HG03159 (cell line): ENCODE data around the gene GDF10.

Source experiments
- ATAC-seq: cut with Tn5 transposase; IDR thresholded peaks from one replicate; pipeline ENCODE4 v1.9.1; 2021; ENCODE audit warnings: mild to moderate bottlenecking, moderate library complexity; ENCODE audit not compliant: unreplicated experiment

GDF10 gene

DNA sequence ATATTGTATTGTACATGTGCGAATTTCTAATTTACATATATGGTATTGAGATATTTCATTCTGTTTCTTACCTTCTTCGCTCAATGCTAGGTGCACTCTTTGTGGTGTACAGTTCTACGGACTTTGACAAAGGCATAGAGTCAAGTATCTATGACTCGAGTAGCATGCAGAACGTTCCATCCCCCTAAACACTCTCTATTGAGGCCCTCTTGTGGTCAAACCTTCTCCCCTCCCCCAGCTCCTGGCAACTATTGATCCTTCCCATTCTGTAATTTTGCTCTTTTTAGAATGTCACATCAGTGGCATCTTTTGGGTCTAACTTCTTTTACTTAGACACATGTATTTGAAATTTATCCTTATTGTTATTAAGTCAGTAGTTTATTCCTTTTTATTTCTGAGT, 30.7 kb upstream of the GDF10 start:
- no peak for ATAC-seq

DNA sequence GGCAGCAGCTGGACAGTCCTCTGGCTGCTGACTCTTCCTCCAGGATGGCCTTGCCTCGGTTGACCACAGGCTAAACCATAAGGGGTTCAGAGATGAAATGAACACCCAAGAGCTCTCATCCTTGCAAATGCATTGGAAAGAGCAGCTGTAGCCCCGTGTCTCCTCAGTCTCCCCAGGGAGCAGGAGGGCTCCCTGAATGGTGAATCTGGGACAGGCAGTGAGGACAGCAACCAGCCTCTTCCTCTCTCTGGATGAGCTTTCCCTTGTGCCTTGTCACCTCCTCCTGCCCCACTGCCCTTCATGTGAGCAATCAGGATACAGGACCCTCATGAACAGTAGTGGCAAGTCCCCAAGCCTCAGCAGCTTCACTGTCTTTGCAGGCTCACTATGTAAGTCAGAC, 23.9 kb upstream of the GDF10 start:
- no peak for ATAC-seq

DNA sequence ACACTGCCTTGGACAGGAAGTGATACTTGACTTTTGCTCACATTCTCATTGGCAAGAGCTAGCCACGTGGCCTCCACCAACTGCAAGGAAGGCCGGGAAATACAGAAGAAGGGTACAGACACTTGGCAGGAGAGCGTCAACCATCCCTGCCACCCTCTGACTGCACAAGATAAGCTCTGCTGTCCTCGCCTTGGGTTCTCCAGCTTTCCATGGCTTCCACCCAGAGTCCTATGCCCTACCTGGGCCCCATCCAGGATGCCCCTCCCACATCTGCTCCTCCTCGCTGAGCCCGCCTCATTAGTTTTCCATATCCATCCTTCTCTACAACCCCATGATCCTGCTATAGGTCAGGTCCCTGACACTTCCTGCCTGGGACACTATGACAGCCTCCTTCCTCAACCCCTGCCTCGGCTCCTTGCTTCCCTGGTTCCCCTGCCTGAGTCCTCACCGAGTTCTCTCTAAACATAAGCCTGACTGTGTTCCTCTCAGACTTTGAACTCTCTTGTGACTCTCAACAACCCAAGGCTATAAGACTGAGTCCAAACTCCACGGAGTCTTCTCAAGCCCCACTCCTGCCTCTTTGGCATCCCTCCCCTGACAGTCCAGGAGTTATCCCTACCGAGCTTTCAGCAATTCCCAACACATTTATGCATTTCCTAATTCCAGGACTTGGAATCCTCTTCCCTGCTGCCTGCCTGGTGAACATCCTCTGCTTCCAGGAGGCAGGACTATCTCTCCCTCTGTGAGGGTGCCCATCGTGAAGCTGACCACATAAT, 23.2 kb upstream of the GDF10 start:
- ATAC-seq = no peak

DNA sequence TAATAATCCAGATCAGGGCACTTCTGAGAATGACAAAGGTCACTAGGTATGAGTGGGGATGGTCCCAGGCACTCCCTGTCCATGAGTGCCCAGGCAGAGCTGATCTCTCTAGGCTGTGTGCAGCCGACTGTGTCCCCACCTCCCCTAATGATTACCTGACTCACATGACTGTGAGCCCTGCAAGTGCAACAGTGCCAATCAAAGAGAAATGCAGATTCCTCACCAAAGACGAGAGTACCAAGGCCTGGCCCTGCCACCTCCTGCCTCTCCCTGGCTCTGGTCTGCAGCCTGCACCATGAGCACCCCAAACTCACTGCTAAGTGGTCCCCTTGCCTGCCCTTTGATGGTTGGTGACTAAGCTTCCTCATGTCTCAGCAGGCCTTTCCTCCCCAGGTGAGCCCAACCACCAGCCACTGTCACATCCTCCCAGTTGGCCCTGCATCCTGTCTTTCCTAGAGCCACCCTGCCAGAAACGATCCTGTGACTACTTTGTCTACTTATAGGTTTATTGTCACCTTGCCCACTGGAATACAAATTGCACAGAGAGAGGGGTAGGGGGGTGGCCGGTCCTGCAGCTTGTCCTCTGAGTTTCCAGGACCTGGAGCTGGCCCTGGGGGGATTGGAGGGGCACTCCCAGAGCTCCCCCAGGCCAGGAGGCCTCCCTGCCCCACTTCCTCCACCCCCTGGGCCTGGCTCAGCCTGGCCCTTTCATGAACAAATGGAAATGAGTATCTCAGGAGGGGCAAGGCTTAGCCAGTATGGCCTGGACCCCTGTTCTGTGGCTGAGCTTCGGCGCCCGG, 22.4 kb upstream of the GDF10 start:
- ATAC-seq = no peak

DNA sequence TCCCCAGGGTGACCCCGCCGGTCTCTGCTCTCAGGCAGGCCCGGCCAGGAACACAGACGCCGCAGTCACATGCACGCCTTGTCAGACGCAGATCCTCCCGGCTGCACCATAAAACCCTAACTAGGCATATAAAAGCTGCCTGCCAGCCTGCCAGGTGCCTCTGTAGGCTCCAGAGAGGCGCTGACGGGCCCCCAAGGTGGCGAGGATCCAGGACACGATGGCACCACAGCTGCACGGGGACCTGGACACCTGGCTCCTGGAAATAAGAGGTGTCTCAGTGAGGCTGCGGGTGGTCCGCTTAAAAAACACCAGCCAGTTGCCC, 21.9 kb upstream of the GDF10 start:
- ATAC-seq = no peak

DNA sequence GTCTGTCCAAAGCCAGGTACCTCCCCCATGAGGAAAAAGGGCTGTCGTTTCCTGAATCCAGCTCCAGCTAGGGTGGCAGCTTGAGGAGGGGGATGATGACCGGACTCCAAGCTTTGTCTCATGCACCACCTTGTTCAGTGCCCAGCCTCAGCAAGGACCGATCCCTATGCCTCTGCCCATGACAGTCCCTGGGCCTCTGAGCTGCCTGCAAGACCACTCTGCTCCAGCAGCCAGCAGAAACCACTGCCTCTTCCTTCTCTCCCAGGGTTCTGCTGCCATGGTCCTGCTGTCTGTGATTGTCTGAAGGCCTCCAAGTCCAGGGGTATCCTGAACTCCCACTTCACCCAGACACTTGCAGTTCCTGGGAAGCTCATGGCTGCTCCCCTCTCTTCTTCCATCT, 21.3 kb upstream of the GDF10 start:
- ATAC-seq = no peak

DNA sequence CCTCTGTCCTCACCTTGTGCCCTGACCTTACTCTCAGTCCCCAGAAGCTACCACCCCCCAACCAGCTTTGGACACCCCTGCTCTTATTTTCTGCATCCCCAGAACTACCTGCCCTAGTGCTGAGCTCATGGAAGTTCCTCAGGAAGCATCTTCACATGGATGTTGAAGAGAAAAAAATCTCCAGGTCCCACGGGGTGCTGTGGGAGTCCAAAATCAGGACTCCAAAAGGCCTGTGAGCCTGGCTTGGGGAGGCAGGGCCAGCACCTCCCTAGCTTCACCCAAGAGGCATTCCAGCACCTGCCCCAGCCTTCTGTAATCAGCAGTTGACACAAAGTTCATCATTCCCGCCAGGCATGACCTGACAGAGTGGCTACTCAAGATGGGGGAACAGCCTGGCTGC, 20.7 kb upstream of the GDF10 start:
- ATAC-seq = no peak

DNA sequence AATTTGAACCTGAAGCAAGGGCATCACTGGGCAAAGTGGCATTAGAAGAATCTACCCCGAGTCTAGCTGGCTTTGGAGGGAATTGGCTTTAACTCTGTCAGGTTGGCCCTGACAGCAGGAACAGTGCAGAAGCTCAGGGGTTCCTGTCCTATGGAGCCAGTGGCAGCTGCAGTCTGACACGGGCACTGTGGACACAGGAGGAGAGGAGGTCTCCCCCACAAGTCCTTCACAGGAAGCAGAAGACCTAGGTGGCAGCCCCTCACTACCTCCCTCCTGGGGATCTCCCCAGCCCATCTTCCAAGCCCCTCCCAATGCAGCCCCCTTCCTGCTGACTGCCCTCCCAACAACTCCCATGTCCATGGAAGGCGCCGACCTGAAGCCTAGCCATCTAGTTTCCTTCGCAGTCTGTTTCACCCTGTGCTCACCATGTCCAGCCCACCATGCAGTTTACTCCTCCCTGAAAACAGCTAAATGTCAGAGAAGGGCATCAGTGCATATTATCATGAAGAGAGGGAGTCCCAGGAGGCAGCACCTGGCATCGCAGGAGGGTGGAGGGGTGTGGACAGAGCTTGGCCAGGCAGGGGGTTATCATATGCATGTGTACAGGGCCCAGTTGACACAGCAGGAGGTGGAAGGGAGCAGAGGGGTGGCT, 17.9 kb upstream of the GDF10 start:
- ATAC-seq = no peak

DNA sequence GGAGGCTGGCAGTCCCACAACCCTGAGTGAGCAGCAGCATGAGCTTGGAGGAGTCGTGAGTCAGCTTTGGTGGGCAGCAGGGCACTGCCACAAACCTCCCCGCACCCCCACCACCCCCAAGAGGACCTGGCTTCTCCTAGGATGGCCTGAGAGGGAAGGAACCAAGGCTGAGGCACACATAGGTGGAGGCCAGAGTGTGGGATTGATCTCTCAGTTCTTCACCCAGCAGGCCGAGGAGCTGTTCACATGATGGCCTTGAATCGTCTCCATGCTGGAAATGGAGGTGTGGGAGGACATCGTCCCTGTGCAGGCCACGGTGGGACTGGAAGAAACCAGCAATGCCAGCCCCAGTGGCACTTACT, 17.4 kb upstream of the GDF10 start:
- ATAC-seq = no peak

DNA sequence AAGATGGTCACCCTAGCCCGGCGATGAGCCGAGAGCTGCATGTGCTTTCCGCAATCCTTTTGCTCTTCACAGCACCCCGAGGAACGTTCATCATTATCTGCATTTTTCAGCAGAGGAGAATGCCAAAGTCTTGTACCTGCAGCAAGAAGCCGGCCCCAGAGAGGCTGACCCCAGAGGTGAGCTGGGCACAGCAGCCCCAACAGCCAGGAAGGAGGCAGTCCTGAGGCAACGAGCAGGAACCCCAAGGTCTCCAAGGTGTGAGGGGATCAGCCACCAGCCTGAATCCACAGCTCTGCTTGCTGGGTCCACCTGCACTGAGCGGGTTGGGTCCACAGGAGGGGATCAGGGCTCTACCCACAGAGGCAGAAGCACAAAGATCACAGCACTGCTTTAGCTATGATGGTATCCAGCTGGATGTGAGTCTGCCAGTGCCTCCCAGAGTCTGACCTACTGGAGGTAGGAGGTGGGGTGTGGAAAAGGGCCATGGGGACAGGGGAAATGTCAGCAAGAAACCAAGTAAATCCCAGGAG, 16.8 kb upstream of the GDF10 start:
- ATAC-seq = no peak

DNA sequence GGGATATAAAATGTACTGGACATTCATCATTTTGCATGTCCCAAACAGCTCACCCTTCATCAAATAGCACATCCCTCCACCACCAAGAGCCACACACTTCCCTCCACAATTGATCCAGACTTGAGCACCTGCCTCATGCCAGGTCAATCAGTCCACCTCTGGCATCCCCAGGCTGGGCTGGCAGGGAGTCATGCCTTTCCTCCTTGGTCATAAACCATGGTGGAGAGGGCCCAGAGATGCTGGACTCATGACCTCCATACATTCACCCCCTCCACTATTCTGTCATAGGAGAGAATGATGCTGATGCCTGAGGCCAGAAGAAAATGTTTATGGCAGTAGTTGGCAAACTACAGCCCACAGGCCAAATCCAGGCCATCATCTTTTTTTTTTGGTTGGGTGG, 16.1 kb upstream of the GDF10 start:
- no peak for ATAC-seq

DNA sequence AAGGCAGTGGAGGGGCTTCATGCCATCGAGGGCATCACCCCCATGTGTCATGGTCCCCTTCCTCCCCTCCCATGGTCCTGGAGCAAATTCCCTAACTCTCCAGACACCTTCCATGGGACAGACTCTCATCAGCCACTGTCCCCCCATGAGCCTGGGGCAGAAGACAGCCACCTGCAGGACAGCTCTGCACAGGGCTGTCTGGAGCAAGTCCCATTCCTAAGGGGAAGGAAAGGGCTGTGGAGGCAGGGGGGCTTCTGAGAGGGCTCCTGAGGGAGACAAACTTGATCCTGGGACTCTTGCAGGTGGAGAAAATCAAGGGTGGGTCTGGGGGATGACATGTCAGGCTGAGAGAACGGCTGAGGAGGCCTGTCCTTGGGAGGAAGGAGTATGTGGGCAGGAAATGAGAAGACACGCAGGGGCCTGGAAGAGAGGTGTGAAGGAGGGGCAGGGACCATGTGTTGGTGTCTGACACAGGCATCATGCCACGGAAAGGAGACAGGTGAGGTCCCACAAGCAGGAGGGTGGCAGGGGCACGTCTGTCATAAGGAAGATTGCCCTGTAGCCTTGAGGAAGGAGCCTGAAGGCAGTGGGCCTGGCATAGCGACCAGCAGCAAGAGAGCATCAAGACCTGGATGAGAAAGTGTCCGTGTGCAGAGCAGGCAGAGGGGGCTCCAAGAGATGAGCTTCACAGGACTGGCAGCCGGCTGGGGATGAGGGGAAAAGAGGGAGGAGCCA, 14.4 kb upstream of the GDF10 start:
- no peak for ATAC-seq

DNA sequence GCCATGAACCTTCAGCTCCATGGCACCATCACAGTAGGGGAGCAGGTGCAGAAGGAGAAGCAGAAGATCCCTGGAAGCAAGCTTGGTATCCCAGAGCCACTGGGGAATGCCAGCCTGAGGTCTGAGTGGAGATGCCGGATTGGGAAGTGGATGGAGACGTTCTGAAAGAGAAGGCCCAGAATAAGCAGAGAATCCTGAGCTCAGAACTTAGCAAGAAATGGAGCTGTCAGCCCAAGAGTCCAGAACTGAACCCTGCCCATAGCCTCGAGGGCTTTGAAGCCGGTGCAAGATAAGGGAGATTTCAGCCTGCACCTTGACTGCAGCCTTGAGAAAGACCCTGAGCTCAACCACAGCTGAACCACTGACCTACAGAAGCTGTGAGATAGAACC, 13.9 kb upstream of the GDF10 start:
- no peak for ATAC-seq

DNA sequence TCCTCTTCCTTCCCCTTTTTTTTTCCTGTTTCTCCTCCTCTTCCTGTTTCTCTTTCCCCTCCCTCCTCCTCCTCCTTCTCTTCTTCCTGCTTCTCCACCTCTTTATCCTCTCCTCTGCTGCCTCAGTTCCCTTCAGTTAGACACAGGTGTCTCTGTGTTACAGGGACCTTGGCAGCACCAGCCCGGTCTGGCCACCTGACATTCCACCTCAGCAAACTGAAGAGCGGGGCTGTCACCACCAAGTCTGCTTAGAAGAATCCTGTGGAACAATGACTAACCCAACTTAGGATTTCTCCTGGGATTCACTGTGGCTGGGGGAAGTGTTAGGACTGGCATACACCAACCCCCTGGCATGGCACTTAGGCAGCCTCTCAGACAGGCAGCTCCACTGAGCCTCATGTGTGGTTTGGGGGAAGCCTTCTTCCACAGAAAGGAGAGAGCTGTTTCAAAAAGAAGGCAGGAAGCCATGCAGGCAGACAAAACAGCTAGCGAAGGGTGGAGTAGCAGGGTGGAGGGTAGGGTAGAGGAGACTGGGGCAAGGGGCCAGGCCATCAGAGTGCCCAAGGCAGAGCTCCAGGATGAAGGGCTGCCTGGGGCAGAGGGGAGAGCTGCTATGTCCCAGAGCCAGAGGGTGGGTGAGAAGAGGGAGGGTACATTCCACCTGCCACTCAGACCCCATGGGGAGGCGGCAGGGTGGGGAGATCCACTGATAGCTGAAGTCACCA, 13.2 kb upstream of the GDF10 start:
- no peak for ATAC-seq

DNA sequence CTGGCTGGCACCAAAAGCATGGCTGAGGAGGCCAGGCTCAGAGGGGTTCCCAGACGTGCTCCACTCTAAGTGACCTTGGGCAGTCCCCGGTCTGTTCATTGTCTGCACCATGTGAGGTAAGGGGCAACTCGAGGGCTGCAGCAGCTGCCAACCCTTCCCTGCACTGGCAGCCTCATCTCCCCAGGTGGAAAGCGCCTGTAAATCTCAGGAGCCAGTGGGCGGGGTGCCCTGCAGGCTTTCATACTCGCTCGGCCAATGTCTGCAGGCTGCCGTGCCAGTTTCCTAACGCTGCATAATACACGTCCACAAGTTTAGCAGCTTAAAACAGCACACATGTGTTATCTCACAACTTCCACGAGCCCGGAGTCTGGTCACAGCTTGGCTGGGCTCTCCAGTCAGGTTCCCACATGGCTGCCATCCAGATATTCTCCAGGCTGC, 12.6 kb upstream of the GDF10 start:
- ATAC-seq = no peak

DNA sequence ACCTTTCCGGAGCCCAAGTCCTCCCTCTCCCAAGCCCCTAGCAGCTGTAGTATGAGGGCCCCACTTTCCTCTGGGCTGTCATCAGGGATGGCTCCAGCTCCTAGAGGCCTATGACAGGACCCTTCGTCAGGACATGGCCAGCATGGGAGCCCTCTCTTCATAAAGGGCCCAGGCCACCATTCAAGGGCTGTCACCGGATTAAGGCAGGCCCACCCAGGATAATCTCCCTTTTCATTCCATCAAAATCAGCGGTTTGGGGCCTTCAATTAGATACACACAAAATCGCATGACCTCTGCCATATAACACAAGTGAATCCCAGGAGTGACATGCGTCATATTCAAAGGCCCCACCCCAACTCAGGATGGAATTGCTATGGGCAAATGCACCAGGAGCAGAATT, 12.2 kb upstream of the GDF10 start:
- no peak for ATAC-seq

DNA sequence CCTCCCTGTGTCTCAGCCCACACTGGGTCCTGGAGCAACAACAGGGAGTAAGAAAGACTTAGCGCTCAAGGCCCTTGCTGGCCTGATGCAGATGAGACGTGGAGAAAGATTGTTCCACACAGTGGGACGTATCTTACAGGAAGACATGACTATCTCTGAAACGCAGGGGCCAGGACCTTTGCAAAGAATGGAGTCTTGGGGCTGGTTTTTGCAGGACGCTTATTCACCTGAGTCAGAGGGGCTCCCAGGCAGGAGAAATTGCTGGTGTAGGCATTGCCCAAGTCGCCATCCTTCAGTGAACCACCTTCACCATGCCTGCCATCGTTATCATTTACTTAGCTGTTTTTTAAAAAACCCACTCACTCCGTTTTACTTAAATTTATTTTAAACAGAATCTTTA, 11.8 kb upstream of the GDF10 start:
- ATAC-seq = no peak

DNA sequence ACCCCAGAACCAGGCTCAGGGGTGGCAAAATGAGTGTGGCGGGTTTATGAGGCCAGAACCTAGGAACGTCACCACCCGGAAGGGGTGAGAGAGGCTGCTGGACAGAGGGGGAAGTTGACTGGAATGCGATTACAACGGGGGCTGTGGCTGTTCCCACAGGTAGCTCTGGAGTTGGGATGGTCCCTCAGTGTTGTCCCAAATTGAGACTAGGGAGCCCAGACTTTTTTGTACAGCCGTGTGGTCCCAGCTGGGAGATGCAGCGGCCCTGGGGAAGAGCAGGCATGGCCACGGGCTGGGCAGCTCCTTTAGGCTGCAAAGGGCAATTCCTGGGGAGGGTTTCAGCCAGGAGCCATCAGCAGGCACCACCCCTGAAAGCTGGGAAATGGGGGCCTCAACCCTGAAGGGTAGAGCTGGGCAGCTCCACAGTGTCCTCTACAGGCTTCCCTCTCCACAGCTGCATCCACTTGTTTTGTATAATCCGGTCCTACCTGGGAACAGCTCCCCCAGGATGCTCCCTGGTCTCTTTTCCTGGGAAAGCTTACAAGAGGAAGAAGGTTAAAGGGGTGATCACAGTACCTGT, 11.0 kb upstream of the GDF10 start:
- no peak for ATAC-seq

DNA sequence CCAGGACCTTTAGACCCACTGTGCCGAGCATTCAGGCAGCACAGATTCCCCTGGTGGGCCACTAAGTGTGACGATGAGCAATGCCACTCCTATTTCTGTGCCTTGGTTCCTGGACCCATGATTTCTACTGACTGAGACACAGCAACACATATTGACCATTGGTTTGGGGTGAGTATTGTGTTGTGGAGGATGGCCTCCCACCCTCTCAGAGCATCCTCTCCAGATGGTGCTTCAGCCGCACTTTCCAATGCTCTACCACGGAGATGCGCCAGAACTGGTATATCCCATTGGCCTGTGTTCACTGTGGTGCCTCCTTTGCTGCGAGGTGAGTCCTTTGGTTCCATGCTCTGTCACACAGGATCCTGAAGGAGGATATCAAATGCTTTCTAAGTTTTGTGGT, 10.1 kb upstream of the GDF10 start:
- ATAC-seq = no peak

DNA sequence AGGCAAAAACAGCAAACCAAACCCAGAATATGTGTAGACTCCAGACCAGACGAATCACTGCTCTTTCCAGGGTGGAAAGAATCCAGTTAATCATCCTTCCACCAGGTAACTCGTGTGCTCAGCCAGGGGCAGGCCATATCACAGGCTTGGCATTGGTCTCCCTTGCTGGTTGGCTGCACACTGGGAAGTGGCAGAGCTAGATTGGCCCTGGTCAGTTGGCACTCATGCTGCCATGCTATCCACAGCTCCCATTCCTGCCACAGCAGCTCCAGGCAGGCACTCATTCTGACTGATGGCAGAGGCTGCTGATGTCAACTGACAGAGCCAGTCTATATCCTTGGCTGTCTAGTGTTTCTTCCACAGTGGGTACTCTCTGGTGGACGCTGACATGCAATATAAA, 9.7 kb upstream of the GDF10 start:
- no peak for ATAC-seq
